GM23338 (cell line): ENCODE measurements around the gene STK24. TPM values are rescaled to one million over a fixed set of nuclear protein-coding genes. Genes with fewer than 3 reads are reported as not detected.

ENCODE experiments used
- ATAC-seq: fragments of 200-7000 bp; cut with Tn5 transposase; 3 replicates; pipeline ENCODE4 v1.9.1; 2020
- DNase-seq: peaks from one replicate; pipeline ENCODE4 v3.0.0-alpha.2; 2015; ENCODE audit warnings: low spot score
- H2AFZ ChIP-seq: fragments of 200-600 bp; sonication (generic); 2 replicates; pipeline ENCODE4 v1.8.0; 2016; ENCODE audit warnings: antibody characterized with exemption, mild to moderate bottlenecking, moderate library complexity
- H3F3A ChIP-seq: fragments of 200-600 bp; sonication (generic); replicated peaks from 2 replicates; pipeline ENCODE4 v1.8.0; 2017; ENCODE audit warnings: antibody characterized with exemption, mixed run types, low read depth
- H3K27ac ChIP-seq: fragments of 200-600 bp; sonication (generic); 2 replicates; pipeline ENCODE4 v1.6.1; 2016; ENCODE audit warnings: low read depth
- H3K27me3 ChIP-seq: fragments of 200-600 bp; sonication (generic); 2 replicates; pipeline ENCODE4 v1.8.0; 2016; ENCODE audit warnings: mild to moderate bottlenecking, mixed run types, moderate library complexity; ENCODE audit not compliant: insufficient read depth
- H3K36me3 ChIP-seq: fragments of 200-600 bp; sonication (generic); 2 replicates; pipeline ENCODE4 v1.8.0; 2016; ENCODE audit warnings: mild to moderate bottlenecking; ENCODE audit not compliant: insufficient read depth
- H3K4me1 ChIP-seq: fragments of 200-600 bp; sonication (generic); 2 replicates; pipeline ENCODE4 v1.8.0; 2016; ENCODE audit warnings: mild to moderate bottlenecking, moderate library complexity; ENCODE audit not compliant: insufficient read depth
- H3K4me2 ChIP-seq: fragments of 200-600 bp; sonication (generic); 2 replicates; pipeline ENCODE4 v1.7.1; 2017; ENCODE audit warnings: mixed run types
- H3K4me3 ChIP-seq: fragments of 200-600 bp; sonication (generic); 2 replicates; pipeline ENCODE4 v1.6.1; 2016; ENCODE audit warnings: mixed run types
- H3K79me2 ChIP-seq: fragments of 200-600 bp; sonication (generic); replicated peaks from 2 replicates; pipeline ENCODE4 v1.8.0; 2017; ENCODE audit warnings: mild to moderate bottlenecking; ENCODE audit not compliant: insufficient read depth
- H3K9me2 ChIP-seq: fragments of 200-600 bp; sonication (generic); 2 replicates; pipeline ENCODE4 v1.8.0; 2017; ENCODE audit not compliant: insufficient read depth
- H4K20me1 ChIP-seq: fragments of 200-600 bp; sonication (generic); replicated peaks from 2 replicates; pipeline ENCODE4 v1.8.0; 2017; ENCODE audit warnings: mild to moderate bottlenecking; ENCODE audit not compliant: insufficient read depth
- H3K27ac Mint-ChIP-seq: 2 replicates; pipeline ENCODE4 v1.8.0; 2020; ENCODE audit warnings: inconsistent platforms, mild to moderate bottlenecking, moderate library complexity, mixed read lengths
- H3K27me3 Mint-ChIP-seq: 3 replicates; pipeline ENCODE4 v1.8.0; 2022; ENCODE audit warnings: low read depth, mild to moderate bottlenecking, moderate library complexity, mixed read lengths, inconsistent platforms; ENCODE audit not compliant: insufficient read depth, poor library complexity
- H3K36me3 Mint-ChIP-seq: 3 replicates; pipeline ENCODE4 v1.8.0; 2021; ENCODE audit warnings: low read depth, mild to moderate bottlenecking, inconsistent platforms, moderate library complexity, mixed read lengths
- H3K4me1 Mint-ChIP-seq: 3 replicates; pipeline ENCODE4 v1.8.0; 2020; ENCODE audit warnings: mild to moderate bottlenecking, inconsistent platforms, mixed read lengths
- H3K4me3 Mint-ChIP-seq: 3 replicates; pipeline ENCODE4 v1.8.0; 2021; ENCODE audit warnings: moderate library complexity, mild to moderate bottlenecking, inconsistent platforms, mixed read lengths
- H3K9me3 Mint-ChIP-seq: 3 replicates; pipeline ENCODE4 v1.8.0; 2020; ENCODE audit warnings: moderate library complexity, mild to moderate bottlenecking, inconsistent platforms, mixed read lengths
- CREB1 ChIP-seq: fragments of 250-450 bp; sonication (Bioruptor Pico); IDR thresholded peaks from 2 replicates; pipeline ENCODE4 v1.5.0; 2020; ENCODE audit warnings: low read depth, mild to moderate bottlenecking, moderate library complexity
- POLR2AphosphoS5 ChIP-seq: IDR thresholded peaks from 2 replicates; pipeline ENCODE4 v1.6.1; 2016; ENCODE audit warnings: antibody characterized with exemption, low read depth
- REST ChIP-seq: IDR thresholded peaks from one replicate; pipeline ENCODE4 v1.6.1; 2018; ENCODE audit warnings: antibody characterized with exemption; ENCODE audit not compliant: unreplicated experiment
- STAT1 ChIP-seq: IDR thresholded peaks from one replicate; pipeline ENCODE4 v1.6.1; 2016; ENCODE audit warnings: antibody characterized with exemption; ENCODE audit not compliant: unreplicated experiment
- ZNF114 ChIP-seq: fragments of 250-450 bp; sonication (Bioruptor Pico); IDR thresholded peaks from 2 replicates; pipeline ENCODE4 v1.5.0; 2020; ENCODE audit warnings: mild to moderate bottlenecking, moderate library complexity
- polyA plus RNA-seq: library from polyadenylated mRNA; unstranded; fragments of >200 nt; fragmentation: Nextera tagmentation; extraction: Ambion mirVana; gene quantifications from 2 replicates; pipeline ENCODE4 v1.2.1, GENCODE V29; 2016
- total RNA-seq: library from RNA; depleted of rRNA; stranded (reverse); fragments of >200 nt; shearing (Covaris generic); gene quantifications from 2 replicates; pipeline ENCODE4 v1.2.3, GENCODE V29; 2014
- TF ChIP-seq, protein P1 (sequence below): fragments of 250-450 bp; sonication (Bioruptor Pico); IDR thresholded peaks from 2 replicates; pipeline ENCODE4 v1.5.0; 2020; ENCODE audit warnings: mild to moderate bottlenecking, moderate library complexity

Gene STK24
- total and polyA plus RNA-seq, 2 experiments from 2014 or later = 56.5 to 144 TPM

GRCh38 chr13:98503175-98504028, 73.5 kb downstream of the STK24 start:
- Histone ChIP-seq H3K9me2 (no peaks in the 10 kb centered on the region), H3K27ac (no peak overlapping the region), H2AFZ (no peak overlapping the region), H3K36me3 (no peaks in the 10 kb centered on the region; the same call in 1 of the 2 replicates), H3K4me1 (peaks cover 28% of the 10 kb centered on the region), H3K27me3 (no peaks in the 10 kb centered on the region), H3F3A (no peaks in the 10 kb centered on the region), H3K79me2 (peaks cover 99% of the 10 kb centered on the region), H3K4me2 (no peak overlapping the region), H3K4me3 (no peak overlapping the region), H4K20me1 (peaks cover 44% of the 10 kb centered on the region)
- TF ChIP-seq ZNF114 (CRISPR knock-in tag) = no peak
- TF ChIP-seq STAT1 = no peak
- TF ChIP-seq CREB1 = no peak
- no peak for TF ChIP-seq REST
- TF ChIP-seq, protein P1, sequence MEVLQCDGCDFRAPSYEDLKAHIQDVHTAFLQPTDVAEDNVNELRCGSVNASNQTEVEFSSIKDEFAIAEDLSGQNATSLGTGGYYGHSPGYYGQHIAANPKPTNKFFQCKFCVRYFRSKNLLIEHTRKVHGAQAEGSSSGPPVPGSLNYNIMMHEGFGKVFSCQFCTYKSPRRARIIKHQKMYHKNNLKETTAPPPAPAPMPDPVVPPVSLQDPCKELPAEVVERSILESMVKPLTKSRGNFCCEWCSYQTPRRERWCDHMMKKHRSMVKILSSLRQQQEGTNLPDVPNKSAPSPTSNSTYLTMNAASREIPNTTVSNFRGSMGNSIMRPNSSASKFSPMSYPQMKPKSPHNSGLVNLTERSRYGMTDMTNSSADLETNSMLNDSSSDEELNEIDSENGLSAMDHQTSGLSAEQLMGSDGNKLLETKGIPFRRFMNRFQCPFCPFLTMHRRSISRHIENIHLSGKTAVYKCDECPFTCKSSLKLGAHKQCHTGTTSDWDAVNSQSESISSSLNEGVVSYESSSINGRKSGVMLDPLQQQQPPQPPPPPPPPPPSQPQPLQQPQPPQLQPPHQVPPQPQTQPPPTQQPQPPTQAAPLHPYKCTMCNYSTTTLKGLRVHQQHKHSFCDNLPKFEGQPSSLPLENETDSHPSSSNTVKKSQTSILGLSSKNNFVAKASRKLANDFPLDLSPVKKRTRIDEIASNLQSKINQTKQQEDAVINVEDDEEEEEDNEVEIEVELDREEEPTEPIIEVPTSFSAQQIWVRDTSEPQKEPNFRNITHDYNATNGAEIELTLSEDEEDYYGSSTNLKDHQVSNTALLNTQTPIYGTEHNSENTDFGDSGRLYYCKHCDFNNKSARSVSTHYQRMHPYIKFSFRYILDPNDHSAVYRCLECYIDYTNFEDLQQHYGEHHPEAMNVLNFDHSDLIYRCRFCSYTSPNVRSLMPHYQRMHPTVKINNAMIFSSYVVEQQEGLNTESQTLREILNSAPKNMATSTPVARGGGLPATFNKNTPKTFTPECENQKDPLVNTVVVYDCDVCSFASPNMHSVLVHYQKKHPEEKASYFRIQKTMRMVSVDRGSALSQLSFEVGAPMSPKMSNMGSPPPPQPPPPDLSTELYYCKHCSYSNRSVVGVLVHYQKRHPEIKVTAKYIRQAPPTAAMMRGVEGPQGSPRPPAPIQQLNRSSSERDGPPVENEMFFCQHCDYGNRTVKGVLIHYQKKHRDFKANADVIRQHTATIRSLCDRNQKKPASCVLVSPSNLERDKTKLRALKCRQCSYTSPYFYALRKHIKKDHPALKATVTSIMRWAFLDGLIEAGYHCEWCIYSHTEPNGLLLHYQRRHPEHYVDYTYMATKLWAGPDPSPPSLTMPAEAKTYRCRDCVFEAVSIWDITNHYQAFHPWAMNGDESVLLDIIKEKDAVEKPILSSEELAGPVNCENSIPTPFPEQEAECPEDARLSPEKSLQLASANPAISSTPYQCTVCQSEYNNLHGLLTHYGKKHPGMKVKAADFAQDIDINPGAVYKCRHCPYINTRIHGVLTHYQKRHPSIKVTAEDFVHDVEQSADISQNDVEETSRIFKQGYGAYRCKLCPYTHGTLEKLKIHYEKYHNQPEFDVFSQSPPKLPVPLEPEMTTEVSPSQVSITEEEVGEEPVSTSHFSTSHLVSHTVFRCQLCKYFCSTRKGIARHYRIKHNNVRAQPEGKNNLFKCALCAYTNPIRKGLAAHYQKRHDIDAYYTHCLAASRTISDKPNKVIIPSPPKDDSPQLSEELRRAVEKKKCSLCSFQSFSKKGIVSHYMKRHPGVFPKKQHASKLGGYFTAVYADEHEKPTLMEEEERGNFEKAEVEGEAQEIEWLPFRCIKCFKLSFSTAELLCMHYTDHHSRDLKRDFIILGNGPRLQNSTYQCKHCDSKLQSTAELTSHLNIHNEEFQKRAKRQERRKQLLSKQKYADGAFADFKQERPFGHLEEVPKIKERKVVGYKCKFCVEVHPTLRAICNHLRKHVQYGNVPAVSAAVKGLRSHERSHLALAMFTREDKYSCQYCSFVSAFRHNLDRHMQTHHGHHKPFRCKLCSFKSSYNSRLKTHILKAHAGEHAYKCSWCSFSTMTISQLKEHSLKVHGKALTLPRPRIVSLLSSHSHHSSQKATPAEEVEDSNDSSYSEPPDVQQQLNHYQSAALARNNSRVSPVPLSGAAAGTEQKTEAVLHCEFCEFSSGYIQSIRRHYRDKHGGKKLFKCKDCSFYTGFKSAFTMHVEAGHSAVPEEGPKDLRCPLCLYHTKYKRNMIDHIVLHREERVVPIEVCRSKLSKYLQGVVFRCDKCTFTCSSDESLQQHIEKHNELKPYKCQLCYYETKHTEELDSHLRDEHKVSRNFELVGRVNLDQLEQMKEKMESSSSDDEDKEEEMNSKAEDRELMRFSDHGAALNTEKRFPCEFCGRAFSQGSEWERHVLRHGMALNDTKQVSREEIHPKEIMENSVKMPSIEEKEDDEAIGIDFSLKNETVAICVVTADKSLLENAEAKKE = no peak
- TF ChIP-seq POLR2AphosphoS5 = no peak
- peaks cover 21% of the 10 kb centered on the region for H3K36me3 Mint-ChIP-seq
- no peak overlapping the region for H3K4me3 Mint-ChIP-seq
- no peak for DNase-seq
- peaks cover 4% of the 10 kb centered on the region for H3K27me3 Mint-ChIP-seq
- ATAC-seq = no peak
- peak overlapping the region; percentile 72 for H3K27ac Mint-ChIP-seq
- peaks cover 58% of the 10 kb centered on the region for H3K4me1 Mint-ChIP-seq
- H3K9me3 Mint-ChIP-seq = no peaks in the 10 kb centered on the region
